Astrocyte of the spinal cord (primary cell): Measurements from ENCODE around the gene KRT33A.

Experiments
- DNase-seq: peaks from one replicate; pipeline ENCODE4 v3.0.0; 2011; ENCODE audit warnings: low read depth, low spot score
- H3K4me3 ChIP-seq: 2 replicates; pipeline ENCODE4 v1.5.1; 2011; ENCODE audit warnings: low read depth, mild to moderate bottlenecking, low read length, moderate library complexity
- in situ Hi-C: cut with HindIII; loops from 2 replicates; pipeline ENCODE4 v1.10.0; 2017; ENCODE audit warnings: low sequenced_read_pairs
- TF ChIP-seq, protein P1 (sequence below): IDR thresholded peaks from 2 replicates; pipeline ENCODE4 v1.5.1; 2012; ENCODE audit warnings: low read depth, mild to moderate bottlenecking, low read length, inconsistent platforms

KRT33A gene

DNA sequence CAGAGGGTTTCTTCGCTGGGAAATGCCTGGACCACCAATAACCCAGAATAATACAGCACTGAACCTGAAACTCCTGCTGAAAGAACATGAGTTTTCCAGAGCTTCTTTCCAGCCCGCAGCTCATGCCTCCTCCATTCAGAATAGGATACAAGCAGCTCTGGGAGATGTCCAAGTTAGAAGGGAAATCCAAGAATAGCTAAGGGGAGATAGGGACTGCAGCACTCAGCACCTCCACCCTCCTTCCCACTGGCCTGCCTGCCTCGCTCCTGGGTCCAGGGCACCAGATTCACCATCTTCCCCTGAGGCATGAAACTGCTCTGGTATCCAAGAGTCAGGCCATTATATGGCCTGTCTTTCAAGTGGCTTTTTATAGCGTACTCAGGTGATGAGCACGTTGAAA lies 42.7 kb upstream of the KRT33A start:
- H3K4me3 ChIP-seq = no peak overlapping the region
- in situ Hi-C loops = no loop called here
- TF ChIP-seq, protein P1, sequence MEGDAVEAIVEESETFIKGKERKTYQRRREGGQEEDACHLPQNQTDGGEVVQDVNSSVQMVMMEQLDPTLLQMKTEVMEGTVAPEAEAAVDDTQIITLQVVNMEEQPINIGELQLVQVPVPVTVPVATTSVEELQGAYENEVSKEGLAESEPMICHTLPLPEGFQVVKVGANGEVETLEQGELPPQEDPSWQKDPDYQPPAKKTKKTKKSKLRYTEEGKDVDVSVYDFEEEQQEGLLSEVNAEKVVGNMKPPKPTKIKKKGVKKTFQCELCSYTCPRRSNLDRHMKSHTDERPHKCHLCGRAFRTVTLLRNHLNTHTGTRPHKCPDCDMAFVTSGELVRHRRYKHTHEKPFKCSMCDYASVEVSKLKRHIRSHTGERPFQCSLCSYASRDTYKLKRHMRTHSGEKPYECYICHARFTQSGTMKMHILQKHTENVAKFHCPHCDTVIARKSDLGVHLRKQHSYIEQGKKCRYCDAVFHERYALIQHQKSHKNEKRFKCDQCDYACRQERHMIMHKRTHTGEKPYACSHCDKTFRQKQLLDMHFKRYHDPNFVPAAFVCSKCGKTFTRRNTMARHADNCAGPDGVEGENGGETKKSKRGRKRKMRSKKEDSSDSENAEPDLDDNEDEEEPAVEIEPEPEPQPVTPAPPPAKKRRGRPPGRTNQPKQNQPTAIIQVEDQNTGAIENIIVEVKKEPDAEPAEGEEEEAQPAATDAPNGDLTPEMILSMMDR = no peak
- no peak for DNase-seq

DNA sequence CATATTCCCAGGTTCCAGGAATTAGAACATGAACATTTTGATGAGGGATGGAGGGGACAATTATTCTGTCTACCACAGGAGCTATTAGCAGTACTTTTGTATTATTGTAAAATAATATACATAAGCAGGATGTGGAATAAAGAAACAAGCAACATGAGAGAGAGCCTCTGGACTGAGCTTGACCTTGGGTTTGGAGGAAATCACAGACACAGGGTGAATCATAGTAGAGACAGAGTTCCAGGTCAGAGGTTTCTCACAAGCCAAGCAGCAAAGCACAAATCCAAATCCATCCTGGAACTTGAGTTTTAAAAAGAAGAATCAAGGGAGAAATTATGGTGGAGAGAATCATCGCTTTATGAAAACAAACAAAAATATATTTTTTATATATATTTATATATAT lies 41.6 kb upstream of the KRT33A start:
- peak; percentile 49 for DNase-seq

DNA sequence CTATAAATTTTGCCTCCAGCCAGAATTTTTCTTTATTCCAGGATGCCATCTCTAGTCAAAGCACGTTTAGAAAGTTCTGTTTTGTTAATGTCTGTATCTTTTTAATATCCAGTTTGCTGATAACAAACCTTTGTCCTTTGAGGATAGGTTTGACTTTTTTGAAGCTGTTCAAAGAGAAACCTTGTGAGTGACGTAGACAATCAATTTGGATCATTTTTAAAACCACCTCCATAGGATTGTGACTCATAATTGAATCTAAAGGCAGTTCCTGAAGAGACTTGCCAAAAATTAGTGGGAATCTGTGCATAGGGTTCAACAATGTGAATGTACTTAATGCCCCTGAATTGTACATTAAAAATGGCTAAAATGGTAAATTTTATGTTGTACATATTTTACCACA lies 40.9 kb upstream of the KRT33A start:
- H3K4me3 ChIP-seq = no peak overlapping the region
- TF ChIP-seq, protein P1 = no peak
- in situ Hi-C loops = no loop called here
- no peak for DNase-seq

More for the DNA sequence above, 41.6 kb upstream of the KRT33A start:
- in situ Hi-C loops = no loop called here
- no peak overlapping the region for H3K4me3 ChIP-seq
- TF ChIP-seq, protein P1 = no peak

DNA sequence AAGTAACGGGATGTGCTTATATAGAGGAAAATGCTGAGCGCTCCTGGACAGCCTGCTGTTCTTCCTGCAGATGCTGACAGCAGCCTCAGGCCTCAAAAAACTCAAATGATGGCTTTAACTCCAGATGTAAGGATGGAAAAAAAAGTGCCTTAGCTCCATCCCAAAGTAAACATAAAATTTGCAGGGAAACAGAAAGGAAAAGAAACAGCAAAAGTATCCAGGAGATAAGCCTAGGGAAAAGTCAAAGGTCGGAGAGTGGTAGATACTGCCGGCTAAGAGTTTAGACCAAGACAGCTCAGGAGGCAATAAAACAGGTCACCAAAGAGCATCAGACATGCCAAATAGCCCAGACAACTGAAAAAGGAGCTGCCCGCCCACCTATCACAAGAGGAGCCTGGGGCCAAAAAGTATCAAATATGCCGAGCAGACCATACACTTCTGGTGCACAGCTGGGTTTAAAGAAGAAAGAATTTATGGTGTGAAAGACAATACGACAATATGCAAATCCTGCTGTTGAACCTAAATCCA lies 39.8 kb upstream of the KRT33A start:
- no peak overlapping the region for H3K4me3 ChIP-seq
- no peak for DNase-seq
- in situ Hi-C loops = no loop called here
- TF ChIP-seq, protein P1 = no peak

DNA sequence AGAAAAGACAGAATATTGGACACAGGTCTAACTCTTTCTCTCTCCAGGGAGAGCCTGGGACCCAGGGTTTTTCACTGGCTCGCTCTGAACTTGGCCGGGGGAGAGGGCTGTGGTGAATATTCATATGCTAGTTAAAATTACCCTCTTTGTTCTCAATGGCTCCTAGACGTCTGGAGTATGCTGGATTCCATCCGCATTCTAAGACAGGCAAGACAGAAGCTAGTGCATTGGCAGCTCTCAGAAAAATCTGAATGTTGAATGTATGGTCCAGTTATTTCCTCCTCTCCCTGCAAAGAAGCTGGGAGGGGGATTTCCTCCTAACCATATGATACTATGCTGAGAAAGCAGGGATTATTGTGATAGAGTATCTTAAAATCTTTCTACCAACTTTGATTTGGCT lies 37.0 kb upstream of the KRT33A start:
- TF ChIP-seq, protein P1 = no peak
- in situ Hi-C loops = no loop called here

DNA sequence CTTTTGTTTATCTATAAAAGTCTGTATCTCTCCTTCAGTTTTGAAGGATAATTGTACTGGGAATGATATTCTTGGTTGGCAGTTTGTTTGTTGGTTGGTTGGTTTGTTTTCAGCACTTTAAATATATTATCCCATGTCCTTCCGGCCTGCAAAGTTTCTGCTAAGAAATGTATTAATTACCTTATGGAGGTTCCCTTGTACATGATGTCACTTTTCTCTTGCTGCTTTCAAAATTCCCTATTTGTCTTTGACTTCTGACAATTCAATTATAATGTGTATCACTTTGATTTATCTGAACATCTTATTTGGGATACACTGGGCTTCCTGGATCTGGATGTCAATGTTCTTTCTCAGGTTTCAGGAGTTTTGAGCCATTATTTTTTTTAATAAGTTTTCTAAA lies 35.6 kb upstream of the KRT33A start:
- in situ Hi-C loops = no loop called here
- no peak for DNase-seq
- TF ChIP-seq, protein P1 = no peak
- no peak overlapping the region for H3K4me3 ChIP-seq

More for the DNA sequence above, 37.0 kb upstream of the KRT33A start:
- no peak for DNase-seq
- H3K4me3 ChIP-seq = no peak overlapping the region

DNA sequence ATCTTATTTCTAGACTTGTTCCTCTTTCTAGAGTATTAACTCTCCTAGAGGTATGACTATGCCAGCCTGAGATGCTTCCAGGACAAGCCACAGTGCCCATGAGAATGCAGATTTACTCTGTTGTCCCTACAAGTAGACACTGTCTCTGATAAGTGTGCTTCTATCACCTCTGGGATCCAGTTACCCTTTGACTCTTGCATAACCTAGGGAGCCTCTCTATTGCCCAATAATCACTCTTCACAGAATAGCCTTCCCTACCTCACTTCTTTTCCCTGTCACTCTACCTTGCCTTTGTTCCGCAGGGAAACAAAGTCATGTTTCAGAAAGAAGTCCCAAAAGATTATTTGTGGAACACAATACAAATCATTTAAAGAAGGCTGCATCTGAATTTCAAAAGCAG lies 33.1 kb upstream of the KRT33A start:
- in situ Hi-C loops = no loop called here
- no peak overlapping the region for H3K4me3 ChIP-seq
- no peak for DNase-seq
- TF ChIP-seq, protein P1 = no peak
